DMS 273 treated with DMSO at 0.1 percent for 48 hours (cell line): Measurements from ENCODE around the gene FPR1.

Experiments
- DNase-seq: peaks from one replicate; lab custom pipeline; 2025; lab: John Stamatoyannopoulos, UW

Gene FPR1

GRCh38 chr19:51704626-51705025 is 47.1 kb downstream of the FPR1 start:
- DNase-seq = no peak

DNA sequence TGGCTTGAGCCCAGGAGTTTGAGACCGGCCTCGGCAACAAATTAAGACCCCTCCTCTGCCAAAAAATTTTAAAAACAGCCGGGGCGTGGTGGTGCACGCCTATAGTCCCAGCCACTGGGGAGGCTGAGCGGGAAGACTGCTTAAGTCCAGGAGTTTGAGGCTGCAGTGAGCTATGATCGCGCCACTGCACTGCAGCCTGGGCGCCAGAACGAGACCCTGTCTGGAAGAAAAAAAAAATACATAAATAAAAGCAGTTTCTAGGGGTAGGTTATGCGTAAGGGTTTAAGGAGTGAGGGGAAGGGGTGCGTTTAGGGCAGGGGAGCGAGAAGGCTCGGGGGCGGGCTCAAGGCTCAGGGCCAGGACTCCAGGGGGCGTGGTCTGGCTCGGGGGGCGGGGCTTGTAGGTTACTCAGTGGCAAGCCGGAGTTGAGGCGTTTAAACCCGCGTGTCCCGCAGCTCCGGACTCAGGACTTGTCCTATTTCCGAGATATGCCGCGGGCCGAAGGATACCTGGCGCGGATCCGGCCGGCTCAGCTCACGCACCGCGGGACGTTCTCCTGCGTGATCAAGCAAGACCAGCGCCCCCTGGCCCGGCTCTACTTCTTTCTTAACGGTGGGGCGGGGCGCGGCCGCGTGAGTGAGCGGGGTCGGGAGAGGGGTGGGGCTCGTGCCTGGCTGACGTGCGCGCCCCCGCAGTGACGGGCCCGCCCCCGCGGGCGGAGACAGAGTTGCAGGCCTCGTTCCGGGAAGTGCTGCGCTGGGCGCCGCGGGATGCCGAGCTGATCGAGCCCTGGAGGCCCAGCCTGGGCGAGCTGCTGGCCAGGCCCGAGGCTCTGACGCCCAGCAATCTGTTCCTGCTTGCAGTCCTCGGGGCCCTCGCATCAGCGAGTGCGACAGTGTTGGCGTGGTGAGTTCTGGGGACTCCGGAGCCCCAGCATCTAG is 47.8 kb downstream of the FPR1 start:
- peak; percentile 81 for DNase-seq

DNA sequence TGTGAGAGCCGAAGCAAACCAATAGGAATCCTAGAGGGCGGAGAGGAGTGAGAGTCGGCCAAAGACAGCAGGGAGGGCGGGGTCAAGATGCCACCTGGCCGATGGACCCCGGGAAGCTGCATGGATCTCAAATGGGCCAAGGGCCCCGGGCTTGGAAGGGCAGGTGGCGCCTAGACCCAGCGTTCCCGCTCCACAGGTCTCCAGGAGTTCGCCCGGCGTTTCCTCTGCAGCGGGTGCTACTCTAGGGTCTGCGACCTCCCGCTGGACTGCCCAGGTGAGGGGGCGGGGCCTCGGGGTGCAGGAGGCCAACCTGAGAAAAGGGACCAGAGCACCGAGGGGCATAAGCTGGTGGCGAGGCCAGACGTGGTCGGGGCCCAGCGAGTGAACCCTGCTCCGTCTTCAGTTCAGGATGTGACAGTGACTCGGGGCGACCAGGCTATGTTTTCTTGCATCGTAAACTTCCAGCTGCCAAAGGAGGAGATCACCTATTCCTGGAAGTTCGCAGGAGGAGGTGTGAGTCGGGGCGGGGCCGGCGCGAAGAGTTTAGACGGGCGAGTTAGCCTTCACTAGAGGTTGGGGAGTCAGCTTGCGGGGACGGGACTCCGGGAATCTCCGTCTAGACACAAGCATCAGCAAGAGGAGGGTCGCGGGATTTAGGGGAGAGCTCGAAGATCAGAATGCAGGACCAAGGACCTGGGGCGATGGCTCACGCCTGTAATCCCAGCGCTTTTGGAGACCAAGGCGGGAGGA is 48.7 kb downstream of the FPR1 start:
- DNase-seq = no peak

DNA sequence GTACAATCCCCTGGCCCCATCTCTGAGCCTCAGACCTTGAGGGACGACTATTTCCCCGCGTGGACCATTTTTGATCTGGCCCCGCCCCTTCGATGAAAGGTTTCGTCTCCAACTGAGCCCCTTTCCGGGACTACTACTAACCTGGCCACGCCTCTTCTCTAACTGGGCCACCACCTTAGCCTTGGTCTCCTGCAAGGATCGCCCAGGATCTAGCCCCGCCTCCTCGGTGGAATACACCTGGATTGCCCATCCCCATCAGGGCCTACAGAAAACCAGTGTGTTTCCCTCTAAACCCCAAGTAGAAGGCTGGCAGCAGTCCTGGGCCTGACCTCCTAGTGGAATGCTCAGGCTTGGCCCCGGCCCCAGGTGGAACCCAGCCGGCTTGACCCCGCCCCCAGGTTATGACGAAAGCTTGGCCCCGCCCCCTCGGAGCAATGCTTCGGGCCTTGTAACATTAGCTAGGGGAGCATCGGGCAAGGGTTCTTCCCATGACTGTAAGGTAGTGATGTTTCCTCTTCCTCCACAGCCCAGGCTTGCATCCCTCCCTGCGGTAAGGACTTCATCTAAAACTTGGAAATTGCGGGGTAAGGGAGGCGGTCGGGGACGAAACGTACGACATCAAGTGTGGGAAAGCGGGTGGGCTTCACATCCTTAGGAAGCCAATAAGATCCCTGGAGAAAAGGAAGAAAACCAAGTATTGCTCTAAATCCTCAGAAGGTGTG is 49.4 kb downstream of the FPR1 start:
- DNase-seq = no peak

DNA sequence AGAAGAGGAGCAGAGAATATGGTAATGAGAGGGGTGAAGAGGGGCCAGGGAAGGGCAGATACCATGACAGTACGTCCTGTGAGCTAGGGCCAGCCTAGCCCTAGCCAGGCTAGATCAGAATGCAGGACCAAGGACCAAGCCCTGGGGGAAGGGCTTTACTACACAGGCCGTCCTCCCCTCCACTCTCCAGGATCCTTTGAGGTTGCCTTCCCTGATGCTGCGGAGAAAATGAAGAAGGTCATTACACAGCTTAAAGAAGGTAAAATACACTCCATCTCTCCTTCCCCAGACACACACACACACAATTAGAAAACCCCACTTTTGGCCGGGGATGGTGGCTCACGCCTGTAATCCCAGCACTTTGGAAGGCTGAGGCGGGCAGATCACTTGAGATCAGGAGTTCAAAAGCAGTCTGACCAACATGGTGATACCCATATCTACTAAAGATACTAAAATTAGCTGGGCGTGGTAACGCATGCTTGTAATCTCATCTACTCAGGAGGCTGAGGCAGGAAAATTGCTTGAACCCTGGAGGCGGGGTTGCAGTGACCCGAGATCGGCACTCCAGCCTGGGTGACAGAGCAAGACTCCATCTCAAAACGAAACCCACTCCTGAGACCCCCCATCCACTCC is 50.1 kb downstream of the FPR1 start:
- DNase-seq = no peak

- DNase-seq = no peak
Measured at GRCh38 chr19:51699170-51699569, 52.5 kb downstream of the FPR1 start.

DNA sequence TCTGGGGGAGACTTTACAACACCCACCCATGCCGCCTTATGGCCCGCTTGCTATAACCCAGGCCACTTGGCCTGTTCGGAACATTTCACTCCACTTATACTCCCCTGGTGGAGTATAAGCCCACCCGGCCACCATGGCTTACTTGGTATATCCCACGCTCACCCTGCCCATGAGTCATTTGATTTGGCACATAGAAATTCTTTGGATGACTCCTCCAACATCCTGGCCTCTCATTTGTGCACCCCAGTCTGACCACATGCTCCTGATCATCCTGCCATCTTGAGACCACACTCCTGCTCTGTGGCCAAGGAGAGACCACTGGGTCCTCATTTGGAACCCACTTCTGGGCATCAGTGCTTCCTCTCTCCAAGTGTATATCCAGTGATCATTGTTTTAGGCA is 53.4 kb downstream of the FPR1 start:
- no peak for DNase-seq

- no peak for DNase-seq
Measured at GRCh38 chr19:51697169-51697776, 54.4 kb downstream of the FPR1 start.

DNA sequence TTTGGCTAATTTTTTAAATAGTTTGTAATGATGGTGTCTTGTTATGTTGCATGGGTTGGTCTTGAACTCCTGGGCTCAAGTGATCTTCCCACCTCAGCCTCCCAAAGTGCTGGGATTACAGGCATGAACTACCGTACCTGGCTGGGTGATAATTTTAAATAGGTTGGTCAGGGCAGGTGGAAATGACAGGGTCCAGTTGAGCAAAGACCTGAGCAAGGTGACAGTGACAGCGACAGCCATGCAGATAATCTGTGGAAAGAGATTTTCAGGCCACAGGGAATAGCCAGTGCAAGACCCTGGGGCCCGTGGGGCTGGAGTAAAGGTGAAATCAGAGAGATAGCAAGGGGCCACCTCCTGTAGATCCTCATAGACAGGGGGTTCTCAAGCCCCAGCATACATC is 55.1 kb downstream of the FPR1 start:
- no peak for DNase-seq
